GM18520 (cell line): ENCODE data around the gene NFIB.

Experiments used
- ATAC-seq: cut with Tn5 transposase; IDR thresholded peaks from one replicate; pipeline ENCODE4 v1.9.1; 2021; ENCODE audit not compliant: unreplicated experiment

NFIB gene

DNA sequence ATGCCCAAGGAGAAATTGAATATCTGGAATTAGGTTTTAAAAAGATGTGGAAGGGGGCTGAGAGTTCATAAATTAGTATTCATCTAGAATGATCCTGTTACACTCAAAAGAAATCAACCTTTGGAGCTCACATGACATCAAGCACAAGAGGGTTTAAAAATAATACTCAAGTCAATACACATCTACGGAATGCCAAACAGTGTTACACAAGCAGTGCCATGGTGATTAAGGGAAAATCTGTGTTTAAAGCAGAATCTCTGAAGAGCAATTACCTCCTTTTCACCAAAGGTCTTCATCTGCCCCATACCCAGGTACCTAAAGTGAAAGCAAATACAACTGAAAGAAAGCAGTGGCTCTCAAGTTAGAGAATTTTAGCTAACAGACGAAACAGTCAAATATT, 261.6 kb downstream of the NFIB start:
- ATAC-seq, result no peak

DNA sequence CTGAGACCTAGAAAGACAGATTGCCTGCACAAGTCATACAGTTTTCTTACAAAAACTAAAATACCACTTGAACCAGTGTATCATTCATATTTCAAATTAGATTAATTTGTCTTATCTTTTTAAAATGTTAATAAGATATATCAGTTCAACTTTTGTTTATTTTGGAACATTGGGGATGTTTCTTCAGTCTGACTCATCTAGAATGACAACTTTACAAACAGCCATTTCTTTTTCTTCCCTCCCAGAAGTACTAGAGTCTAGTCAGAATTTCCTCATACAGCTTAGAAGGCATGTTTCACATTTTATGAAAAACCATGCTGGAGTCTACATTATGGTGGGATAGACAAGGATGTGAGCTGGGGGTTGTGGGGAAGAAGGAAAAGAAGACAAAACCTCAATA, 262.5 kb downstream of the NFIB start:
- no peak for ATAC-seq

DNA sequence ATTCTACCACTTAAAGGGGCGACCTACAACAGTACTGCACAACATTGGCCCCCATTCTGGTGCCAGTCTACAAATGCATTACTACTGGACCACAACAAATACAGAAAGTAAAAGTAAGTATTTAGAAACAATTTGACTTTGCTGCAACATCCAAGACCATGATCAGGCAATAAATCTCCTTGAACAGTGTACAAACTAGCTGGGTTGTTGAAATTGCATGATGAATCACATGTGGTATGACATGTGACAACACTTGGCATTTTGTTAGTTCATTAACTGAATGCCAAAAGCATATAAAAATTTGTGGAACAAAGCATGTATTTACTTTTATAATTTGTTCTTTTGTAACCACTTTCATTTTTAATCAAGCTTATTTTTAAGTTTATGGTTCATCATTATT, 270.5 kb downstream of the NFIB start:
- no peak for ATAC-seq

DNA sequence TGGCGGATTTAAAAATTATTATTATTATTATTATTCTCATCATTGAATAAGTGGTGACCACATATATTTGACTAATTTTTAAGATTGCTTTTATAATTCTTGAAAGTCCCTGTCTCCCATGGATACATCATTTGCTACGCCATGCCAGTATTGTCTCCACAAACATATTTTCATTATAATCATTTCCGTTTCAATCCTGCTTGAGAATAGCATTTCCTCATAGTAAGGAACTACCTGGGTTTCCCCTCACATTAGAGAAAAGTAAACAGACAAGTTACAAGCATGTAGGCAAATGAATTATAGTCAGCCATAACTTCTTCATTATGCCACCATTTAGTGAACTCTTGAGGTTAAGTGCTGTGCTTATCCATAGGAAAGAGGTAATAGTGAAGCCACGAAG, 276.6 kb downstream of the NFIB start:
- no peak for ATAC-seq

DNA sequence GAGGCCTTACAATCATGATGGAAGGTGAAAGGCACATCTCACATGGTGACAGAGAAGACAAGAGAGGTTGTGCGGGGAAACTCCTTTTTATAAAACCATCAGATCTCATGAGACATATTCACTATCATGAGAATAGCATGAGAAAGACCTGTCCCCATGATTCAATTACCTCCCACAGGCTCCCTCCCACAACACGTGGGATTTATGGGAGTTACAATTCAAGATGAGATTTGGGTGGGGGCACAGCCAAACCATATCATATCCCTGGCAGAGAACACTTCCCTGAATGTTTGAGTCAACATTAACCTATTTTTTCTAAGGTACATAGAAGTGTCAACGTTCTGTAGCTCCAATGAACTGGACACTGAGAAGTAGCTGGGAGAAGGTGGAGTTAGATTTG, 280.9 kb downstream of the NFIB start:
- ATAC-seq, result no peak
